Measurements from ENCODE around the gene ZBTB7C. TPM values are rescaled to one million over a fixed set of nuclear protein-coding genes. Genes with fewer than 3 reads are reported as not detected.

The ZBTB7C gene
- total and polyA plus RNA-seq, 4 donors = 3.2 to 10.9 (median 3.7) TPM

GRCh38 chr18:48181857-48182256 is 227.3 kb downstream of the ZBTB7C start:
- no peak for TF ChIP-seq CTCF (IDR thresholded peaks at IDR 0.05; ENCODE audit: control extremely low read depth, extremely low read depth)
- ATAC-seq (ENCODE audit: insufficient read depth, low FRiP score) (no peak), DNase-seq (no peak)
- no peaks in the 10 kb centered on the region for H3K9me3 ChIP-seq (ENCODE audit: control insufficient read depth in 4 of 4, insufficient read depth in 3 of 4, low read length in 3 of 4)
- 85 to 94% methylated on average over 4 of the region's 4 CpGs for WGBS, 2 donors
- H3K36me3 ChIP-seq (ENCODE audit: control insufficient read depth in 4 of 4, insufficient read depth in 4 of 4, low read length in 4 of 4) = no peaks in the 10 kb centered on the region
- H3K9ac ChIP-seq (ENCODE audit: insufficient read depth in 1 of 2, low read length in 2 of 2) = no peak overlapping the region
- H3K4me3 ChIP-seq = no peak overlapping the region
- no peaks in the 10 kb centered on the region for H3K27me3 ChIP-seq (ENCODE audit: control insufficient read depth in 3 of 3, insufficient read depth in 3 of 3, low read length in 2 of 3)
- no peak overlapping the region for H3K27ac ChIP-seq (ENCODE audit: low read depth in 1 of 2, low read length in 1 of 2)
- peaks cover 0 to 10% (median 3%) of the 10 kb centered on the region in 5 donors for H3K4me1 ChIP-seq (ENCODE audit: control insufficient read depth in 5 of 5, insufficient read depth in 5 of 5, low read length in 5 of 5)

- Histone ChIP-seq H3K4me1 (ENCODE audit: control insufficient read depth in 5 of 5, insufficient read depth in 5 of 5, low read length in 5 of 5) (peaks cover 0 to 6% (median 0%) of the 10 kb centered on the region in 5 donors), H3K36me3 (ENCODE audit: control insufficient read depth in 4 of 4, insufficient read depth in 4 of 4, low read length in 4 of 4) (no peaks in the 10 kb centered on the region), H3K9ac (ENCODE audit: insufficient read depth in 1 of 2, low read length in 2 of 2) (no peak overlapping the region), H3K27ac (ENCODE audit: low read depth in 1 of 2, low read length in 1 of 2) (no peak overlapping the region), H3K4me3 (no peak overlapping the region), H3K27me3 (ENCODE audit: control insufficient read depth in 3 of 3, insufficient read depth in 3 of 3, low read length in 2 of 3) (no peaks in the 10 kb centered on the region), H3K9me3 (ENCODE audit: control insufficient read depth in 4 of 4, insufficient read depth in 3 of 4, low read length in 3 of 4) (no peaks in the 10 kb centered on the region)
- 91 to 93% methylated on average over 3 of the region's 3 CpGs for WGBS, 2 donors
- ATAC-seq (ENCODE audit: insufficient read depth, low FRiP score) (no peak), DNase-seq (no peak)
- TF ChIP-seq CTCF (IDR thresholded peaks at IDR 0.05; ENCODE audit: control extremely low read depth, extremely low read depth) = no peak
Measured at GRCh38 chr18:48181087-48181823, 227.9 kb downstream of the ZBTB7C start.

GRCh38 chr18:48179666-48180065 is 229.5 kb downstream of the ZBTB7C start:
- ATAC-seq (ENCODE audit: insufficient read depth, low FRiP score) (no peak), DNase-seq (no peak)
- no peaks in the 10 kb centered on the region for H3K27me3 ChIP-seq (ENCODE audit: control insufficient read depth in 3 of 3, insufficient read depth in 3 of 3, low read length in 2 of 3)
- H3K9ac ChIP-seq (ENCODE audit: insufficient read depth in 1 of 2, low read length in 2 of 2) = no peak overlapping the region
- 60 to 64% methylated on average over 2 of the region's 2 CpGs for WGBS, 2 donors
- H3K4me1 ChIP-seq (ENCODE audit: control insufficient read depth in 5 of 5, insufficient read depth in 5 of 5, low read length in 5 of 5) = no peaks in the 10 kb centered on the region
- H3K9me3 ChIP-seq (ENCODE audit: control insufficient read depth in 4 of 4, insufficient read depth in 3 of 4, low read length in 3 of 4) = no peaks in the 10 kb centered on the region
- H3K27ac ChIP-seq (ENCODE audit: low read depth in 1 of 2, low read length in 1 of 2) = no peak overlapping the region
- no peak for TF ChIP-seq CTCF (IDR thresholded peaks at IDR 0.05; ENCODE audit: control extremely low read depth, extremely low read depth)
- no peak overlapping the region for H3K4me3 ChIP-seq
- H3K36me3 ChIP-seq (ENCODE audit: control insufficient read depth in 4 of 4, insufficient read depth in 4 of 4, low read length in 4 of 4) = no peaks in the 10 kb centered on the region

- H3K9me3 ChIP-seq (ENCODE audit: control insufficient read depth in 4 of 4, insufficient read depth in 3 of 4, low read length in 3 of 4) = no peaks in the 10 kb centered on the region
- H3K36me3 ChIP-seq (ENCODE audit: control insufficient read depth in 4 of 4, insufficient read depth in 4 of 4, low read length in 4 of 4) = no peaks in the 10 kb centered on the region
- WGBS, 2 donors = 92 to 97% methylated on average over 3 of the region's 3 CpGs
- no peak overlapping the region for H3K27ac ChIP-seq (ENCODE audit: low read depth in 1 of 2, low read length in 1 of 2)
- ATAC-seq (ENCODE audit: insufficient read depth, low FRiP score) (no peak), DNase-seq (no peak)
- H3K9ac ChIP-seq (ENCODE audit: insufficient read depth in 1 of 2, low read length in 2 of 2) = no peak overlapping the region
- H3K27me3 ChIP-seq (ENCODE audit: control insufficient read depth in 3 of 3, insufficient read depth in 3 of 3, low read length in 2 of 3) = no peaks in the 10 kb centered on the region
- H3K4me1 ChIP-seq (ENCODE audit: control insufficient read depth in 5 of 5, insufficient read depth in 5 of 5, low read length in 5 of 5) = no peaks in the 10 kb centered on the region
- no peak overlapping the region for H3K4me3 ChIP-seq
- no peak for TF ChIP-seq CTCF (IDR thresholded peaks at IDR 0.05; ENCODE audit: control extremely low read depth, extremely low read depth)
Measured at GRCh38 chr18:48179001-48179400, 230.2 kb downstream of the ZBTB7C start.

Data from lung (tissue), 12 donors.